Measurements from ENCODE around the gene TMEM198. TPM values are rescaled to one million over a fixed set of nuclear protein-coding genes. Genes with fewer than 3 reads are reported as not detected.

Gene TMEM198
- total RNA-seq, 1 experiment from 2014 or later = 2.3 TPM

DNA sequence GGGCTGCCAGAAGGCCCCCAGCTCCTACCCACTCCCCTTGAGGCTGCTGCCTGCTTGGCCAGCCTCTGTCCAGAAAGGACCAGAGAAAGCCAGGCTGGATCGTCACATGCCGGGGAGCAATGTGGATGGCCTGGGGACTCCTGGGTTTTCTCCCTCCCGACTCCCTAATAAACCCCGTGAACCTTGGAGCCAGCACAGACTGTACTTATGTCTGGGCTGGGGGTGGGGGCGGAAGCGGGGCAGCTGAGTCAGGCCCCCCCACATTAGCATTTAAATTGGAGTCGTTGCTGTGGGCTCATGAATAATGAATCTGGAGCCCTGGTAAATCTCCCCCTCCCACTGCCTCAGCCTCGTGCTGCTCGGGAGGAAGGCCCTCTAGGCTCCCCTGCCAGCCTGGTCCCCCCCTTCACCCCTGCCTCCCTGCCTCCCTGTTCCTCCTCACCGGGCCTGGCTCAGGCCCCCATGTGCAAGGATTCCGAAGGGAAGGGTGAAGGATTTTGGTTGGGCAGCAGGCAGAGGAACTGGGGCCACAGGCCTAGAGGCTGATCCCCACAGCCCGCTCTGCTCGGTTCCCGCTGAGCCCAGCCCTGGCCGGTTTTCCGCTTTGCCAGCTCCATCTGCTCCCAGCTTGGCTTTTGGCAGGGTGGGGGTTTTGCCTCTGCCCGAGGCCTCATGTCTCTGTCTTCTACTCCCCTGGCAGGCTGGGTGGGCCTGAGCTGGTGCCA lies 36.9 kb upstream of the TMEM198 start:
- peaks cover 14% of the 10 kb centered on the region for H3K4me1 ChIP-seq (ENCODE audit: control insufficient read depth, insufficient read depth, low read length)

More for the DNA sequence above, 36.9 kb upstream of the TMEM198 start:
- ChIA-PET CTCF (interaction anchor here (0.6 to 1.4 kb wide), 5 partner anchors 15 to 110 kb away, joined by 3 to 4 read pairs (median 3); no protein-coding TSS in a partner anchor), POLR2A (interaction anchor here (0.6 to 0.7 kb wide), 2 partner anchors 8 to 610 kb away, joined by 3 to 4 read pairs; partner anchors contain the start of gene GMPPA)
- Histone ChIP-seq H3K27me3 (ENCODE audit: control insufficient read depth, insufficient read depth, low read length) (no peaks in the 10 kb centered on the region), H3K36me3 (ENCODE audit: control insufficient read depth, insufficient read depth, low read length) (no peaks in the 10 kb centered on the region), H3K27ac (ENCODE audit: low read length) (no peak overlapping the region), H3K4me3 (ENCODE audit: low read depth in 2 of 2, low read length in 2 of 2) (no peak overlapping the region), H3K9me3 (ENCODE audit: control insufficient read depth, insufficient read depth, low read depth, low read length) (no peaks in the 10 kb centered on the region)
- DNase-seq (ENCODE audit: low read depth, low spot score) (no peak), ATAC-seq (no peak)
- intact Hi-C loops (cut with micrococcal nuclease; ENCODE audit: unreplicated experiment) = no loop called here
- TF ChIP-seq, protein P1, sequence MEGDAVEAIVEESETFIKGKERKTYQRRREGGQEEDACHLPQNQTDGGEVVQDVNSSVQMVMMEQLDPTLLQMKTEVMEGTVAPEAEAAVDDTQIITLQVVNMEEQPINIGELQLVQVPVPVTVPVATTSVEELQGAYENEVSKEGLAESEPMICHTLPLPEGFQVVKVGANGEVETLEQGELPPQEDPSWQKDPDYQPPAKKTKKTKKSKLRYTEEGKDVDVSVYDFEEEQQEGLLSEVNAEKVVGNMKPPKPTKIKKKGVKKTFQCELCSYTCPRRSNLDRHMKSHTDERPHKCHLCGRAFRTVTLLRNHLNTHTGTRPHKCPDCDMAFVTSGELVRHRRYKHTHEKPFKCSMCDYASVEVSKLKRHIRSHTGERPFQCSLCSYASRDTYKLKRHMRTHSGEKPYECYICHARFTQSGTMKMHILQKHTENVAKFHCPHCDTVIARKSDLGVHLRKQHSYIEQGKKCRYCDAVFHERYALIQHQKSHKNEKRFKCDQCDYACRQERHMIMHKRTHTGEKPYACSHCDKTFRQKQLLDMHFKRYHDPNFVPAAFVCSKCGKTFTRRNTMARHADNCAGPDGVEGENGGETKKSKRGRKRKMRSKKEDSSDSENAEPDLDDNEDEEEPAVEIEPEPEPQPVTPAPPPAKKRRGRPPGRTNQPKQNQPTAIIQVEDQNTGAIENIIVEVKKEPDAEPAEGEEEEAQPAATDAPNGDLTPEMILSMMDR (IDR thresholded peaks at IDR 0.05) = no peak
- no peak for TF ChIP-seq POLR2AphosphoS5 (IDR thresholded peaks at IDR 0.05; ENCODE audit: low read depth, low read length)
- no peak for TF ChIP-seq TCF7L2 (IDR thresholded peaks at IDR 0.05; ENCODE audit: low read depth, low read length)
- no peak for TF ChIP-seq REST (IDR thresholded peaks at IDR 0.05; ENCODE audit: insufficient read depth in 1 of 2, low read depth in 2 of 2, low read length in 1 of 2)
- TF ChIP-seq SIN3A (IDR thresholded peaks at IDR 0.05; ENCODE audit: borderline replicate concordance, insufficient read depth, low read depth, low read length) = no peak
- no TSS peak for BruUV-seq (replicated peaks)
- in situ Hi-C loops (cut with HindIII; ENCODE audit: low pct_unique_long_range_greater_than_20kb, low sequenced_read_pairs) = no loop called here
